ENCODE data around the gene TSPAN18. TPM values are rescaled to one million over a fixed set of nuclear protein-coding genes. Genes with fewer than 3 reads are reported as not detected.

TSPAN18 gene
- polyA plus RNA-seq, 1 experiment = 0.98 TPM

DNA sequence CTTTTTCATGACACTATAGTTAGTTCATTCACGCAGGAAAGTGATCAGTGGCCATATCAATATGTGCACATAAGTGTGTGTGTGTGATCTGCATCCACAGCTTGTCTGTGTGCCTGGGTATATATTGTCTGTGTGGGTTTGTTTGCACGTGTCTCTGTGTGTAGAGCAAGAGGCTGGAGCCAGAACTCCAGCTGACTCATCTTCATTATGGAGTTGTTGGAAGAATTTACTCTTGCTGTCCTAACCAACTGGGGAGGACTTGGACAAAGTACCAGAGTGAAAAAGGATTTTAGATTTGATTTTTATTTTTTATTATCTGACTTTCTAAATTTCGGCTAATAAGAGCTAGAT lies 160.0 kb downstream of the TSPAN18 start:
- CTCF ChIA-PET = interaction anchor here (0.8 to 1.1 kb wide), 4 partner anchors 25 to 270 kb away, joined by 3 to 6 read pairs (median 4); no protein-coding TSS in a partner anchor
- Histone ChIP-seq H3K27me3 (ENCODE audit: control insufficient read depth, insufficient read depth, low read length) (peaks cover 21% of the 10 kb centered on the region), H3K27ac (ENCODE audit: low read depth, low read length) (no peak overlapping the region), H3K4me3 (ENCODE audit: low read depth, low read length) (no peak overlapping the region), H3K9me3 (ENCODE audit: control insufficient read depth, insufficient read depth, low read length) (no peaks in the 10 kb centered on the region)
- peak; percentile 52 for DNase-seq (ENCODE audit: low read depth, low spot score)
- TF ChIP-seq, protein P1, sequence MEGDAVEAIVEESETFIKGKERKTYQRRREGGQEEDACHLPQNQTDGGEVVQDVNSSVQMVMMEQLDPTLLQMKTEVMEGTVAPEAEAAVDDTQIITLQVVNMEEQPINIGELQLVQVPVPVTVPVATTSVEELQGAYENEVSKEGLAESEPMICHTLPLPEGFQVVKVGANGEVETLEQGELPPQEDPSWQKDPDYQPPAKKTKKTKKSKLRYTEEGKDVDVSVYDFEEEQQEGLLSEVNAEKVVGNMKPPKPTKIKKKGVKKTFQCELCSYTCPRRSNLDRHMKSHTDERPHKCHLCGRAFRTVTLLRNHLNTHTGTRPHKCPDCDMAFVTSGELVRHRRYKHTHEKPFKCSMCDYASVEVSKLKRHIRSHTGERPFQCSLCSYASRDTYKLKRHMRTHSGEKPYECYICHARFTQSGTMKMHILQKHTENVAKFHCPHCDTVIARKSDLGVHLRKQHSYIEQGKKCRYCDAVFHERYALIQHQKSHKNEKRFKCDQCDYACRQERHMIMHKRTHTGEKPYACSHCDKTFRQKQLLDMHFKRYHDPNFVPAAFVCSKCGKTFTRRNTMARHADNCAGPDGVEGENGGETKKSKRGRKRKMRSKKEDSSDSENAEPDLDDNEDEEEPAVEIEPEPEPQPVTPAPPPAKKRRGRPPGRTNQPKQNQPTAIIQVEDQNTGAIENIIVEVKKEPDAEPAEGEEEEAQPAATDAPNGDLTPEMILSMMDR (IDR thresholded peaks at IDR 0.05; ENCODE audit: low read depth, low read length) = no peak
- POLR2A ChIA-PET = interaction anchor here (1.0 kb wide), 1 partner anchor 24 kb away, joined by 3 read pairs; no protein-coding TSS in a partner anchor

GRCh38 chr11:44887636-44888035 lies 160.9 kb downstream of the TSPAN18 start:
- Histone ChIP-seq H3K27me3 (ENCODE audit: control insufficient read depth, insufficient read depth, low read length) (peaks cover 22% of the 10 kb centered on the region), H3K27ac (ENCODE audit: low read depth, low read length) (no peak overlapping the region), H3K9me3 (ENCODE audit: control insufficient read depth, insufficient read depth, low read length) (no peaks in the 10 kb centered on the region), H3K4me3 (ENCODE audit: low read depth, low read length) (no peak overlapping the region)
- CTCF ChIA-PET = interaction anchor here (1.2 kb wide), 1 partner anchor 24 kb away, joined by 6 read pairs; no protein-coding TSS in a partner anchor
- POLR2A ChIA-PET = no interaction called here
- TF ChIP-seq, protein P1 (IDR thresholded peaks at IDR 0.05; ENCODE audit: low read depth, low read length) = no peak
- DNase-seq (ENCODE audit: low read depth, low spot score) = no peak

DNA sequence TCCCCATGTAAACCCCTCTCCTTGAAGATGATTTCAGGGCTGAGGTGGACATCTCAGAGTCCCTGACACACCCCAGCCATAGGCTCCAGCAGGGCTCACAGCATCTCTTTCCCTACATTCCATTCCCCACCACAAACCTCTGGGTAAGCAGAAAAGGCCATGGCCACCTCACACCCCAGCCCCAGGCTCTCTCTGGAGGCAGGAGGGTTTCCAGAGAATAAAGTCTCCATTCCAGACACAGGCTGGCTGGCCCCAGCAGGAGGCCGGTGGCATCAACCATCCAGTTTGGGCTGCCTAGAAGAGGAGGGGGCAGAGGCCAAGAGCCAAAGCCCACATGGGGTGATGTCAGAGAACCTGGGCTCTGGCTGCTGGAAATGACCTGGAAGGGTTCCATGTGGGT lies 162.5 kb downstream of the TSPAN18 start:
- TF ChIP-seq, protein P1 (IDR thresholded peaks at IDR 0.05; ENCODE audit: low read depth, low read length) = no peak
- no peak for DNase-seq (ENCODE audit: low read depth, low spot score)
- Histone ChIP-seq H3K9me3 (ENCODE audit: control insufficient read depth, insufficient read depth, low read length) (no peaks in the 10 kb centered on the region; the same call in 1 of the 2 replicates), H3K27ac (ENCODE audit: low read depth, low read length) (no peak overlapping the region), H3K27me3 (ENCODE audit: control insufficient read depth, insufficient read depth, low read length) (peaks cover 17% of the 10 kb centered on the region), H3K4me3 (ENCODE audit: low read depth, low read length) (no peak overlapping the region)
- CTCF ChIA-PET = no interaction called here
- POLR2A ChIA-PET = no interaction called here

DNA sequence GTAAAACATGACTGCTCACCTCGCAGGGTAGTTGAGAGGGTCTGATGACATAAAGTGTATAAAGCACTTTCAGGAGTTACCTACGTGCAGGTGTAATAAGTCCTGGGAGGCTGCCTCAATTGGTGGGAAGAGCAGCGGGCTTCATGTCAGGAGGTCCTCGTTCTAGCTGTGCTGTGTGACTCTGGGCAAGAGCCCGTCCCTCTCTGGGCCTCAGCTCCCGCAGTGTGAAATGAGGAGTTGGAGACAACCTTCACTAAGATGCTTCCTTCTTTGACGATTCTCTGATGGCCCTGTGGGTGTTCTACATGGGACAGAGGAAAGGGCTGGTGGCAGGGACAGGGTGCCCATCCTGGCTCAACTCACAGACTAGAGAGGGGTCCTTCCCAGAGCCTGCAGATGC lies 166.1 kb downstream of the TSPAN18 start:
- ChIA-PET POLR2A (interaction anchor here (0.6 kb wide), 1 partner anchor 194 kb away, joined by 6 read pairs; no protein-coding TSS in a partner anchor), CTCF (interaction anchor here (0.6 to 5.4 kb wide), 13 partner anchors 18 to 338 kb away, joined by 3 to 57 read pairs (median 4); no protein-coding TSS in a partner anchor)
- TF ChIP-seq, protein P1 (IDR thresholded peaks at IDR 0.05; ENCODE audit: low read depth, low read length) = no peak
- Histone ChIP-seq H3K27me3 (ENCODE audit: control insufficient read depth, insufficient read depth, low read length) (peaks cover 29% of the 10 kb centered on the region), H3K4me3 (ENCODE audit: low read depth, low read length) (no peak overlapping the region), H3K27ac (ENCODE audit: low read depth, low read length) (no peak overlapping the region), H3K9me3 (ENCODE audit: control insufficient read depth, insufficient read depth, low read length) (no peaks in the 10 kb centered on the region; the same call in 1 of the 2 replicates)
- no peak for DNase-seq (ENCODE audit: low read depth, low spot score)

DNA sequence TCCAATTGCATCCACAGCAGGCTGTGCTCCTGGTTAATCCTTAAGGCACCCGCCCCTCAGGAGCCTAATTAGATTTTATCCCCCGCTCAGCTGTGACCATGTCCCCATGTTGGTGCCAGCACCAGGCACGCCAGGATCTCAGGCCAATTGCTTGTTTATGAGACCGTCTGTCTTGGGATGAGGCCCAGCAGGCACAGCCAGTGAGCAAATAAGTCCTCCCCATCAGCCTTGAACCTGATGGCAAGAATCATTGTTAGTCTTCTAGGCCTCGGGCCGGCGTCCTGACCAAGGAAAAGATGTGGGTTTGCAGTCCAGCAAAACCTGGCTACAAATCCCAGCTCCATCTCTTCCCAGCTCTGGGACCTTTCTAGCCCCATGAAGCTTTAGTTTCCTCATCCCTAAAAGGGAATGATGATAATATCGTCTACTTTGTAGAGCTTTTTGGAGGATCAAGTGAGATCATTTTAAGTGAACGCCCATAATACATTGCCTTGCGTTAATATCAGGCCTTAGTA lies 166.6 kb downstream of the TSPAN18 start:
- CTCF ChIA-PET = interaction anchor here (0.6 to 5.4 kb wide), 14 partner anchors 18 to 338 kb away, joined by 3 to 57 read pairs (median 4); no protein-coding TSS in a partner anchor
- no peak overlapping the region for H3K4me3 ChIP-seq (ENCODE audit: low read depth, low read length)
- H3K27ac ChIP-seq (ENCODE audit: low read depth, low read length) = no peak overlapping the region
- TF ChIP-seq, protein P1 (IDR thresholded peaks at IDR 0.05; ENCODE audit: low read depth, low read length) = no peak
- H3K27me3 ChIP-seq (ENCODE audit: control insufficient read depth, insufficient read depth, low read length) = peaks cover 29% of the 10 kb centered on the region
- H3K9me3 ChIP-seq (ENCODE audit: control insufficient read depth, insufficient read depth, low read length) = peaks cover under 1% of the 10 kb centered on the region
- POLR2A ChIA-PET = interaction anchor here (0.6 kb wide), 1 partner anchor 195 kb away, joined by 6 read pairs; no protein-coding TSS in a partner anchor
- DNase-seq (ENCODE audit: low read depth, low spot score) = no peak
